IgD-negative memory B cell (primary cell): ENCODE measurements around the gene SPATA13. TPM values are rescaled to one million over a fixed set of nuclear protein-coding genes. Genes with fewer than 3 reads are reported as not detected.

ENCODE experiments used
- H3K27ac Mint-ChIP-seq, 3 donors: one replicate each; pipeline ENCODE4 v1.8.0; 2020 to 2022; ENCODE audit warnings: mild to moderate bottlenecking in 3 of 3, mixed read lengths in 3 of 3, moderate library complexity in 1 of 3
- H3K27me3 Mint-ChIP-seq: one replicate; pipeline ENCODE4 v1.8.0; 2021; ENCODE audit warnings: mixed read lengths
- H3K36me3 Mint-ChIP-seq: one replicate; pipeline ENCODE4 v1.8.0; 2020; ENCODE audit warnings: mild to moderate bottlenecking, mixed read lengths
- H3K4me1 Mint-ChIP-seq, 3 donors: one replicate each; pipeline ENCODE4 v1.8.0; 2020 to 2022; ENCODE audit warnings: mixed read lengths in 3 of 3, mild to moderate bottlenecking in 1 of 3
- H3K4me3 Mint-ChIP-seq, 4 donors: one replicate each; pipeline ENCODE4 v1.8.0; 2020 to 2022; ENCODE audit warnings: mild to moderate bottlenecking in 4 of 4, mixed read lengths in 4 of 4, moderate library complexity in 3 of 4
- H3K9me3 Mint-ChIP-seq, 3 donors: one replicate each; pipeline ENCODE4 v1.8.0; 2020 to 2021; ENCODE audit warnings: mixed read lengths in 3 of 3, mild to moderate bottlenecking in 1 of 3
- polyA plus RNA-seq: library from polyadenylated mRNA; unstranded; fragments of 300-500 nt; fragmentation: Illumina TruSeq; gene quantifications from one replicate; pipeline ENCODE4 v1.2.3, GENCODE V29; 2021

Gene SPATA13
- polyA plus RNA-seq, 1 donor from 2014 or later, result 15.6 TPM

- Mint-ChIP-seq H3K27ac (no peak overlapping the region), H3K27me3 (peaks cover 6% of the 10 kb centered on the region), H3K9me3 (peaks cover 0 to 2% (median 0%) of the 10 kb centered on the region in 3 donors)
Observed at GRCh38 chr13:24168392-24168750, 7.9 kb downstream of the SPATA13 start.

DNA sequence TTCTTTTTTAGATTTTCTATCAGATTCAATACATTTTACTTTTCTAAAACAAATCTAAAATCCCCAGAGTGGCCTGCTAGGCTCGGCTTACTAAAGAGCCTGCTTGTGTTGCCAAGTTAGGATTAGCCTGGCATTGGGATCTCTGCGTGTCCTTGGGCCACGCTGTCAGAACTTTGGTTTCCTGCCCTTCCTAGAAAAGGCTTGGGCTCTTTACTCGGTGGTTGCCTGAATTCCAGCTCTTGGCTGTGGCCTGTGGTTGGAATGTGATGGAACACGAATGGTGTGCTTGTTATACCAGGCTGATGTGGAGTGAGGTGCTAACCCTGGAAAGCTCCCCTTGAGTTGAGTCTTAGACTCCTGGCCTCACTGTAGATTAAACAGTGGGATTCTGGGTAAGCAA, 8.5 kb downstream of the SPATA13 start:
- Mint-ChIP-seq H3K9me3 (peaks cover 0 to 2% (median 0%) of the 10 kb centered on the region in 3 donors), H3K4me3 (no peak overlapping the region), H3K36me3 (no peaks in the 10 kb centered on the region), H3K27ac (peak overlapping the region in 1 of 3 donors; percentile 35), H3K4me1 (no peaks in the 10 kb centered on the region), H3K27me3 (peaks cover 4% of the 10 kb centered on the region)

More at GRCh38 chr13:24168392-24168750, 7.9 kb downstream of the SPATA13 start:
- Mint-ChIP-seq H3K4me3 (no peak overlapping the region), H3K4me1 (no peaks in the 10 kb centered on the region), H3K36me3 (no peaks in the 10 kb centered on the region)

DNA sequence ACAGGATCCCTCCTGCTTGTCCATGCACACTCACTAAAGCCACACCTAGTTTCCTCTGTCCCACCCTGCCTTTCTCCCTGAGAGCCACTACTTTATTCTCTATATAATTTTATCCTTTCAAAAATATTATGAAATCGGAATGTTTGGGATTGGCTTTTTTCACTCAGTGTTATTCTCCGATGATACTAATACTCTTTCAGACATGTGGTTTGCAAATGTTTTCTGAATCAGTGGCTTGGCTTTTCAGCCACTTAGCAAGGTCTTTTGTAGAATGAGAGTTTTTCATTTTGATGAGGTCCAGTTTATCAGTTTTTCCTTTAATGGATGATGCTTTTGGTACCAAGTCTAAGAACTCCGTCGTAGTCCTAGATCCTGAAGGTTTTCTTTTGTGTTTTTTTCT, 11.6 kb downstream of the SPATA13 start:
- H3K36me3 Mint-ChIP-seq, result peaks cover 2% of the 10 kb centered on the region
- no peak overlapping the region for H3K4me3 Mint-ChIP-seq
- no peak overlapping the region for H3K27ac Mint-ChIP-seq
- peaks cover 0 to 2% (median 0%) of the 10 kb centered on the region in 3 donors for H3K9me3 Mint-ChIP-seq
- H3K27me3 Mint-ChIP-seq, result peaks cover 2% of the 10 kb centered on the region
- no peaks in the 10 kb centered on the region for H3K4me1 Mint-ChIP-seq

DNA sequence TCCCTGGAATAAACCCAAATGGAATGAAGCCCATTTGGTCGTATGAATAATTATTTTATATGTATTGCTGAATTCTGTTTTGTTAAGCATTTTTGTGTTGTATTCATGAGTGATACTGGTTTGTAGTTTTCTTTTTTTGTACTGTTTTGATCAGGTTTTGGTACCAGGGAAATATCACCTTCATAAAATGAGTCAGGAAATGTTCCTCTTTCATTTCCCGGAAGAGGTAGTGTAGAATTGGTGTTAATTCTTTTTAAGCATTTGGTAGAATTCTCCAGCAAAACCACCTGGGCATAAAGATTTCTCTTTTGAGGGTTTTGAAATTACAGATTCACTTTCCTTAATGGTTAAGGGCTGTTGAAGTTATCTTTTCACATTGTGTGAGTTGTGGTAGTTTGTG, 13.3 kb downstream of the SPATA13 start:
- no peaks in the 10 kb centered on the region for H3K4me1 Mint-ChIP-seq
- H3K36me3 Mint-ChIP-seq, result peaks cover 2% of the 10 kb centered on the region
- H3K9me3 Mint-ChIP-seq, result peaks cover 0 to 2% (median 0%) of the 10 kb centered on the region in 3 donors
- H3K27ac Mint-ChIP-seq, result no peak overlapping the region
- peaks cover 2% of the 10 kb centered on the region for H3K27me3 Mint-ChIP-seq
- no peak overlapping the region for H3K4me3 Mint-ChIP-seq

- peaks cover 2% of the 10 kb centered on the region for H3K36me3 Mint-ChIP-seq
- no peaks in the 10 kb centered on the region for H3K9me3 Mint-ChIP-seq
- no peak overlapping the region for H3K4me3 Mint-ChIP-seq
- H3K27ac Mint-ChIP-seq, result no peak overlapping the region
- H3K27me3 Mint-ChIP-seq, result peaks cover 2% of the 10 kb centered on the region
- no peaks in the 10 kb centered on the region for H3K4me1 Mint-ChIP-seq
Observed at GRCh38 chr13:24175847-24176246, 15.3 kb downstream of the SPATA13 start.

DNA sequence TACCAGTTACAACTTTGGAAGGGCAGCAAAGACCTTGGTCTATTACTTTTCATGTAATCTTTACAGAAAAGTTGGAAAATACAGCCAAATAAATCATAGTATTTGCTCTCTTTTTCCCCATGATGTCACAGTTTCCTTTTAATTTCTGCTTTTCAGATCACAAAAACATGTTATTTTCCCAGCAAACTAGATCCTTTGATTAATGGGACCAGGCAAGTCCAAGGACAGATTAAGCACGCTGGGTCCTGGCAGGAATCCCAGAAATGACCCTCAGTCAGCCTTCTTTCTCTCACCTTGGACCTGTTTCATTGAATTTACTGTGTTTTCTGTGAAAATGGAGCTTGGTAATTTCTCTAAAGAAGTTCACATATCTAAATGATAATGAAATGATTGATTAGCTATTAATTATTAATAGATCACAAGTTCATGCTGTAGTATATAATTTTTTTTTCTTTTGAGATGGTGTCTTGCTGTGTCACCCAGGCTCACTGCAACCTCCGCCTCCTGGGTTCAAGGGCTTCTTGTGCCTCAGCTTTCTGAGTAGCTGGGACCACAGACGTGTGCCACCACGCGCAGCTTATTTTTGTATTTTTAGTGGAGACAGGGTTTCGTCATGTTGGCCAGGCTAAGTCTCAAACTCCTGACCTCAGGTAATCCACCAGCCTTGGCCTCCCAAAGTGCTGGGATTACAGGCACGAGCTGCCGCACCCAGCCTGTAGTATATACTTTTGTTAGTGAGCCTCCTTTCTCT, 16.0 kb downstream of the SPATA13 start:
- Mint-ChIP-seq H3K4me1 (no peaks in the 10 kb centered on the region), H3K27ac (no peak overlapping the region), H3K36me3 (peaks cover 4% of the 10 kb centered on the region), H3K27me3 (peaks cover 2% of the 10 kb centered on the region), H3K4me3 (no peak overlapping the region), H3K9me3 (no peaks in the 10 kb centered on the region)

GRCh38 chr13:24178847-24179485, 18.4 kb downstream of the SPATA13 start:
- peaks cover 2 to 8% (median 2%) of the 10 kb centered on the region in 3 donors for H3K9me3 Mint-ChIP-seq
- no peak overlapping the region for H3K4me3 Mint-ChIP-seq
- H3K27ac Mint-ChIP-seq, result no peak overlapping the region
- H3K27me3 Mint-ChIP-seq, result peaks cover 3% of the 10 kb centered on the region
- H3K36me3 Mint-ChIP-seq, result peaks cover 4% of the 10 kb centered on the region
- H3K4me1 Mint-ChIP-seq, result peaks cover 3 to 7% (median 4%) of the 10 kb centered on the region in 3 donors

DNA sequence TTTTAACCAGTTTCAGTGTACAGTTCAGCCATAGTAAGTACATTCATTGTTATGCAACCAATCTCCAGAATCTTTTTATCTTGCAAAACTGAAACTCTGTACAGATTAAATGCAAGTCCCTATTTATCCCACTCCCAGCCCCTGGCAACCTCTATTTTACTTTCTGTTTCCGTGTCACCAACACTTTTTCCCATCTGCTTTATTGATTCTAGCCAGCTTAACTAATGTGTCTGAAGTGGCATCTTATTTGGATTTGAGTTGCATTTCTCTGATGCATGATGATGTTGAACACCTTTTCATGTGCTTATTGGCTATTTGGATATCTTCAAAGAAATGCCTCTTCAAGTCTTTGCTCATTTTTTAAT, 18.9 kb downstream of the SPATA13 start:
- H3K9me3 Mint-ChIP-seq, result peaks cover 2 to 8% (median 2%) of the 10 kb centered on the region in 3 donors
- H3K36me3 Mint-ChIP-seq, result peaks cover 4% of the 10 kb centered on the region
- H3K27ac Mint-ChIP-seq, result no peak overlapping the region
- H3K27me3 Mint-ChIP-seq, result peaks cover 3% of the 10 kb centered on the region
- H3K4me3 Mint-ChIP-seq, result no peak overlapping the region
- H3K4me1 Mint-ChIP-seq, result peaks cover 3 to 7% (median 4%) of the 10 kb centered on the region in 3 donors

DNA sequence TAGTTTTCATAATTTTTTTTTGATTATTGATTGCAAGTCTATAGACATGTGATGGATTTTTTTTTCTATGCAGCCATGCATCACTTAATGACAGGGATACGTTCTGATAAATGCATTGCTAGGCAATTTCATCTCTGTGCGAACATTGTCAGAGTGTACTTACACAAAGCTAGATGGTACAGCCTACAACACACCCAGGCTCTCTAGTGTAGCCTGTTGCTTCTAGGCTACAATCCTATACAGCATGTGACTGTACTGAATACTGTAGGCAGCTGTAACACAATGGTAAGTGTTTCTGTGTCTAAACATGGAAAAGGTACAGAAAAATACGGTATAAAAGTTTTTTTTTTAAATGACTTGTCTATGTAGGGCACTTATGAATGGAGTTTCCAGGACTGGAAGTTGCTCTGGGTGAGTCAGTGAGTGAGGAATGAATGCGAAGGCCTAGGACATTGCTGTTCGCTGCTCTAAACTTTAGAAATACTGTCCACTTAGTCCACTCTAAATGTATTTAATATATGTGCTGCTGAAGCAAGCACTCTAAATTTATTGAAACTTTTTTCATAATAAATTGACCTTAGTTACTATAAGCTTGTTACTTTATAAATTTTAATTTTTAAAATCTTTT, 20.3 kb downstream of the SPATA13 start:
- no peak overlapping the region for H3K4me3 Mint-ChIP-seq
- H3K4me1 Mint-ChIP-seq, result peaks cover 3 to 7% (median 4%) of the 10 kb centered on the region in 3 donors
- H3K27ac Mint-ChIP-seq, result no peak overlapping the region
- peaks cover 2 to 8% (median 2%) of the 10 kb centered on the region in 3 donors for H3K9me3 Mint-ChIP-seq
- H3K27me3 Mint-ChIP-seq, result peaks cover 1% of the 10 kb centered on the region
- H3K36me3 Mint-ChIP-seq, result peaks cover 2% of the 10 kb centered on the region

DNA sequence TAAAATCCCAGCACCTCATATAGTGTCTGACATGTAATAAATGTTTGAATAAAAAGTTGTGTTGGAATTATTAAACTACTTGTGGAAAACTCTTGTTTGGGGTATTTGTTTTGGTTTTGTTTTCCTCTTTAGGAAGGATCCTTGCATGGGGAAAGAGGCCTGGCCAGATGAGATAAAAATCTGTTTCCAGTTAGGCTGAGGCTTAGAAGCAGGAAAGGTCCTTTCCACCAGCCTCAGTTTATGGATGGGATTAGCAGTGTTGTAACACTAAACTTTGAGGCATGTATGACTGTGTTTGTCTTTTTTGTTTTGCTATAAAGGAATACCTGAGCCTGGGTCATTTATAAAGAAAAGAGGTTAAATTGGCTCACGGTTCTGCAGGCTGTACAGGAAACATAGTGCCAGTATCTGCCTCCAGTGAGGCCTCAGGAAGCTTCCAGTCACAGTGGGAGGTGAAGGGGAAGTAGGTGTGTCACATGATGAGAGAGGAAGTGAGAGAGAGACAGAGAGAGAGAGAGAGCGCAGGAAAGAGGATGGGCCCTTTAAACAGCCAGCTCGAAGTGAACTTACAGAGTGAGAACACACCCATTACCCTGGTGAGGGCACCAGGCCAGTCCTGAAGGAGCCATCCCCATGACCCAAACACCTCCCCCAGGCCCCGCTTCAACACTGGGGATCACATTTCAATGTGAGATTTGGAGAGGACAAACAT, 21.6 kb downstream of the SPATA13 start:
- peak overlapping the region in 1 of 4 donors; percentile 59 for H3K4me3 Mint-ChIP-seq
- H3K4me1 Mint-ChIP-seq, result peaks cover 3 to 7% (median 4%) of the 10 kb centered on the region in 3 donors
- H3K36me3 Mint-ChIP-seq, result peaks cover 2% of the 10 kb centered on the region
- H3K9me3 Mint-ChIP-seq, result peaks cover 2 to 8% (median 2%) of the 10 kb centered on the region in 3 donors
- H3K27me3 Mint-ChIP-seq, result peaks cover 1% of the 10 kb centered on the region
- H3K27ac Mint-ChIP-seq, result no peak overlapping the region

DNA sequence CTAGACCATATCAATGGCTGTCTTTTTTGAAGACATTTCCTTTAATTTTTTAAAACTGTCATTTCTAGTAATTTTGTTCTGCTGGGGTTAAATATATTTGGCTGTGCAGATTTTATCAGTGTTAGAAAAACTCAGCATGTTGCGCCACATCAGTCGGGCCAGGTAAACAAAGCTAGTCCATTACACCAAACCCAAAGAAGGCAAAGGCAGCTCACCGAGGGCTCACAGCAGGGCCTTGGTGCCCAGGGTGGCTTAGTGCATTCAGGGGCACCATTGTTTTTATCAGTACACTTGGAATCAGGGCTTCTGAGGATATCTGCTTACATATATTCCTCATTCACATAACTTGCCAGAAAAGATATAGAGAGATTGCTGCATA, 22.2 kb downstream of the SPATA13 start:
- H3K27ac Mint-ChIP-seq, result no peak overlapping the region
- H3K27me3 Mint-ChIP-seq, result peaks cover 1% of the 10 kb centered on the region
- peaks cover 3 to 7% (median 4%) of the 10 kb centered on the region in 3 donors for H3K4me1 Mint-ChIP-seq
- H3K9me3 Mint-ChIP-seq, result peaks cover 2 to 8% (median 2%) of the 10 kb centered on the region in 3 donors
- H3K4me3 Mint-ChIP-seq, result no peak overlapping the region
- peaks cover 4% of the 10 kb centered on the region for H3K36me3 Mint-ChIP-seq

- H3K9me3 Mint-ChIP-seq, result peaks cover 2 to 8% (median 2%) of the 10 kb centered on the region in 3 donors
Observed at GRCh38 chr13:24183741-24184182, 23.2 kb downstream of the SPATA13 start.

DNA sequence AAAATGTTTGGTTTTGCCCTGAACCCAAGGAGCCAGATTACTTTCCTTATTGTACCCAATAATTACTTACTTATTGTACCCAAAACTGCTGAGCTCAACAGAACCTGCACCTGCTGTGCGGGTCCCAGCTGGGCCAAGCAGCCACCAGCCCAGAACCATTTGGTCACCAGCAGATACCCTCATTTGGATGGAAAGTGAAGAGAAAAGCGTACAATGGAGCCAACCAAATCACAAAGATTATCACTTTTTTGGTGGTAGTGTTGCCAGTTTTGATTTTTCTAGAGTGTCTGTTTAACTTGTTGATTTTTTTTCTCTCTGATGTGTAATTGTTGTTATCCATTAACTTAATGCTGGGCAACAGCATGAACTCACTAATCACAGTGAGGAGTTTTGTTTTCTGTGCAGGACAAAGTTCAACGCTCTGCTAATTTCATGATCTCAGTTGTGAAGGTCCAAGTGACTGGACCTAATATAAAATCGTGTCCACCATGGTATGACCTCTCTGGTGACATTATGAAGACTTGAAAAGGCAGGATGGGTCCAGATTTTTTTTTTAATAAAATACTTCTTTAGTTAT, 23.8 kb downstream of the SPATA13 start:
- H3K27me3 Mint-ChIP-seq, result peaks cover 1% of the 10 kb centered on the region
- H3K27ac Mint-ChIP-seq, result peak overlapping the region in 1 of 3 donors; percentile 78
- peaks cover 2 to 8% (median 2%) of the 10 kb centered on the region in 3 donors for H3K9me3 Mint-ChIP-seq
- H3K36me3 Mint-ChIP-seq, result peaks cover 4% of the 10 kb centered on the region
- H3K4me3 Mint-ChIP-seq, result no peak overlapping the region
- peaks cover 3 to 7% (median 4%) of the 10 kb centered on the region in 3 donors for H3K4me1 Mint-ChIP-seq

More at GRCh38 chr13:24183741-24184182, 23.2 kb downstream of the SPATA13 start:
- H3K4me3 Mint-ChIP-seq, result no peak overlapping the region
- H3K27me3 Mint-ChIP-seq, result peaks cover 1% of the 10 kb centered on the region
- H3K4me1 Mint-ChIP-seq, result peaks cover 3 to 7% (median 4%) of the 10 kb centered on the region in 3 donors
- peaks cover 4% of the 10 kb centered on the region for H3K36me3 Mint-ChIP-seq
- peak overlapping the region in 1 of 3 donors; percentile 78 for H3K27ac Mint-ChIP-seq

DNA sequence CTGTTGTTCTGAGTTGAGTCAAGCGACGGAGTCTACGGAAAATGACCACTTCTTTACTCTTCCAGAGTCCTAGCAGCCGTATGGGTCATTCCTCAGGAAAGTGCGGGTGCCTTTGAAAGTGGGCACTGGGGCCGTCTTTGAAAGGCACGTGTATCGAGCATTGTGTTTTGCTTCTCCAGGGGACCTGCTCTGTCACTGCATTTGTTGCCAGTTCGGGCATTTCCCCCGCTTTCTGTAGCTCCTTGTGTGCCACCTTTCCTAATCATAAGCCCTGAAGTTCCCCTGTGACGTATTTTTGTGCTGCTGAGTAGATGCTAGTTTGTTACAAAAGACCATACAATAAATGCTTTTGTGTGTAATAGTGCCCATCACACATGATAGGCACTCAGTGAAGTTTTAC, 24.4 kb downstream of the SPATA13 start:
- peaks cover 2 to 8% (median 2%) of the 10 kb centered on the region in 3 donors for H3K9me3 Mint-ChIP-seq
- H3K4me3 Mint-ChIP-seq, result no peak overlapping the region
- peaks cover 4% of the 10 kb centered on the region for H3K36me3 Mint-ChIP-seq
- H3K27ac Mint-ChIP-seq, result no peak overlapping the region
- peaks cover 3 to 7% (median 4%) of the 10 kb centered on the region in 3 donors for H3K4me1 Mint-ChIP-seq
- peaks cover 1% of the 10 kb centered on the region for H3K27me3 Mint-ChIP-seq
